ENCODE data around the gene LMAN2.

- TF ChIP-seq CTCF (IDR thresholded peaks at IDR 0.05) (no peak), POLR2A (IDR thresholded peaks at IDR 0.05) (no peak)
These were observed 1.6 kb upstream of the LMAN2 start for GRCh38 chr5:177353093-177353492.

All from tibial nerve (tissue), 3 donors.